HG03139 (cell line): ENCODE measurements around the gene PALMD.

Source experiments
- ATAC-seq: cut with Tn5 transposase; IDR thresholded peaks from one replicate; pipeline ENCODE4 v1.9.1; 2021; ENCODE audit not compliant: unreplicated experiment

PALMD gene, protein sequence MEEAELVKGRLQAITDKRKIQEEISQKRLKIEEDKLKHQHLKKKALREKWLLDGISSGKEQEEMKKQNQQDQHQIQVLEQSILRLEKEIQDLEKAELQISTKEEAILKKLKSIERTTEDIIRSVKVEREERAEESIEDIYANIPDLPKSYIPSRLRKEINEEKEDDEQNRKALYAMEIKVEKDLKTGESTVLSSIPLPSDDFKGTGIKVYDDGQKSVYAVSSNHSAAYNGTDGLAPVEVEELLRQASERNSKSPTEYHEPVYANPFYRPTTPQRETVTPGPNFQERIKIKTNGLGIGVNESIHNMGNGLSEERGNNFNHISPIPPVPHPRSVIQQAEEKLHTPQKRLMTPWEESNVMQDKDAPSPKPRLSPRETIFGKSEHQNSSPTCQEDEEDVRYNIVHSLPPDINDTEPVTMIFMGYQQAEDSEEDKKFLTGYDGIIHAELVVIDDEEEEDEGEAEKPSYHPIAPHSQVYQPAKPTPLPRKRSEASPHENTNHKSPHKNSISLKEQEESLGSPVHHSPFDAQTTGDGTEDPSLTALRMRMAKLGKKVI

DNA sequence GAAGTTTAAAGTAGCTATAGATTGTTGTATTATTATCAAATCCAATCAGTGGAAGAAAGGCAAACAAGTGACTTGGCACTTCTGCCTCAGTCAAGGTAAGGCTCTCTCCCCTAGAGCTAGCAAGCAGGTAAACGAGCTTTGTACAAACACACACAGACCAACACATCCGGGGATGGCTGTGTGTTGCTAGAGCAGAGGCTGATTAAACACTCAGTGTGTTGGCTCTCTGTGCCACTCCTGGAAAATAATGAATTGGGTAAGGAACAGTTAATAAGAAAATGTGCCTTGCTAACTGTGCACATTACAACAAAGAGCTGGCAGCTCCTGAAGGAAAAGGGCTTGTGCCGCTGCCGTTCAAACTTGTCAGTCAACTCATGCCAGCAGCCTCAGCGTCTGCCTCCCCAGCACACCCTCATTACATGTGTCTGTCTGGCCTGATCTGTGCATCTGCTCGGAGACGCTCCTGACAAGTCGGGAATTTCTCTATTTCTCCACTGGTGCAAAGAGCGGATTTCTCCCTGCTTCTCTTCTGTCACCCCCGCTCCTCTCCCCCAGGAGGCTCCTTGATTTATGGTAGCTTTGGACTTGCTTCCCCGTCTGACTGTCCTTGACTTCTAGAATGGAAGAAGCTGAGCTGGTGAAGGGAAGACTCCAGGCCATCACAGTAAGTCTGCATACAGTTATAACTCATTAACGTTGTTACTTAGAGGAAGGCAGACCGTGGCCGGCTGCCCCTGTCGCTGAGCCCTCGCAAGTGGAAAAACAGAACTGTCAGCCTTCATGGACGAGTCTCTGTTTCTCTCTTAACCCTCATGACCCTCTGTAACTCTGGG, at the start of gene PALMD:
Gene PALMD (plus strand): TSS at position 415 of the 833 bp plus-strand sequence. CDS start 205 bp downstream, at position 620.
- no peak for ATAC-seq

GRCh38 chr1:99598738-99599411, 47.0 kb upstream of the PALMD start:
- ATAC-seq, result no peak

- no peak for ATAC-seq
Measured at GRCh38 chr1:99599678-99600175, 46.2 kb upstream of the PALMD start.

GRCh38 chr1:99600782-99601181, 45.1 kb upstream of the PALMD start:
- ATAC-seq, result no peak

- ATAC-seq, result no peak
Measured at GRCh38 chr1:99601208-99601607, 44.7 kb upstream of the PALMD start.

- no peak for ATAC-seq
Measured at GRCh38 chr1:99601709-99602403, 44.1 kb upstream of the PALMD start.

DNA sequence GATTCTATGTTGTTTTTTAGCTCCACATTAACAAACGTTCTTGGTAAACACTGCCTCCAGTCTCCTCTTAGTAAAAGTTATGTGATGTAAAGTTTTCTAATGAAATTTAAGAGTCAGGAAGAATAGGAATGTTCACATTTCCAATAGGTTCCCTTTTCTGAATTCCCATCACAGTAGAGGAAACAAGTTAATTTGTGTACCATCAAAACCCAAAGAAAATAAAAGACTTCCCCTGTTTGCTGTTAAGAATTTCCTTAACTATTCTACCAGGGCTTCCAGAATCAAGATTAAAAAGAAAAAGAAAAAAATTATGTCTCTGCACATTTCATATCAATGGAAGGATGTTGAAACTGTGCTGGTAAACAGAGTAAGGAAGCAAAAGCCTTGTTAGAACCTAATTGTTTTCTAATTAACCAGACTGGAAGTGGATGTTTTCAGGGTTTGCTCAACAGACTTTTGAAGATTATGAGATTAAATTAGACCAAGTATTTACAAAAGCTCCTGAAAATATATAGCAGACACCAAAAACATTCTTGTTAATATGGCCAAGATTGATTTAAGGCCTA, 43.4 kb upstream of the PALMD start:
- ATAC-seq, result no peak

GRCh38 chr1:99603699-99604560, 42.0 kb upstream of the PALMD start:
- ATAC-seq, result no peak

GRCh38 chr1:99606306-99606705, 39.6 kb upstream of the PALMD start:
- ATAC-seq, result no peak

DNA sequence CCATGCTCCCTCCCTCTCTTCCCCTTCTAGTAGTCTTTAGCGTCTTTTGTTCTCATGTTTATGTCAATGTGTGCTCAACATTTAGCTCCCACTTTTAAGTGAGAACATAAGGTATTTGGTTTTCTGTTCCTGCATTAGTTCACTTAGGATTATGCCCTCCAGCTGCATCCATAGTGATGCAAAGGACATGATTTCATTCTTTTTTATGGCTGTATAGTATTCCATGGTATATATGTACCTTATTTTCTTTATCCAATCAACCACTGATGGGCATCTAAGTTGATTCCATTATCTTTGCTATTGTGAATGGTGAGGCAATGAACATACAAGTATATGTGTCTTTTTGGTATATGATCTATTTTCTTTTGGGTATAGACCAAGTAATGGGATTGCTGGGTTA, 38.3 kb upstream of the PALMD start:
- no peak for ATAC-seq

DNA sequence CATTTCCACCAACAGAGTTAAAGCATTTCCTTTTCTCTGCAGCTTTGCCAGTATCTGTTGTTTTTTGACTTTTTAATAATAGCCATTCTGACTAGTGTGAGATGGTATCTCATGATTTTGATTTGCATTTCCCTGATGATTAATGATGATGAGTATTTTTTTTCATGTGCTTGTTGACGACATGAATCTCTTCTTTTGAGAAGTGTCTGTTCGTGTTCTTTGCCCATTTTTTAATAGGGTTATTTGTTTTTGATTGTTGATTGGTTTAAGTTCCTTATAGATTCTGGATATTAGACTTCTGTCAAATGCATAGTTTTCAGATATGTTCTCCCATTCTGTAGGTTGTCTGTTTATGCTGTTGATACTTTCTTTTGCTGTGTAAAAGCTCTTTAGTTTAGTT, 37.9 kb upstream of the PALMD start:
- ATAC-seq, result no peak

- ATAC-seq, result no peak
Measured at GRCh38 chr1:99613716-99614115, 32.2 kb upstream of the PALMD start.

- no peak for ATAC-seq
Measured at GRCh38 chr1:99614728-99615127, 31.2 kb upstream of the PALMD start.

GRCh38 chr1:99619583-99619982, 26.3 kb upstream of the PALMD start:
- no peak for ATAC-seq

- ATAC-seq, result no peak
Measured at GRCh38 chr1:99621340-99621901, 24.5 kb upstream of the PALMD start.

DNA sequence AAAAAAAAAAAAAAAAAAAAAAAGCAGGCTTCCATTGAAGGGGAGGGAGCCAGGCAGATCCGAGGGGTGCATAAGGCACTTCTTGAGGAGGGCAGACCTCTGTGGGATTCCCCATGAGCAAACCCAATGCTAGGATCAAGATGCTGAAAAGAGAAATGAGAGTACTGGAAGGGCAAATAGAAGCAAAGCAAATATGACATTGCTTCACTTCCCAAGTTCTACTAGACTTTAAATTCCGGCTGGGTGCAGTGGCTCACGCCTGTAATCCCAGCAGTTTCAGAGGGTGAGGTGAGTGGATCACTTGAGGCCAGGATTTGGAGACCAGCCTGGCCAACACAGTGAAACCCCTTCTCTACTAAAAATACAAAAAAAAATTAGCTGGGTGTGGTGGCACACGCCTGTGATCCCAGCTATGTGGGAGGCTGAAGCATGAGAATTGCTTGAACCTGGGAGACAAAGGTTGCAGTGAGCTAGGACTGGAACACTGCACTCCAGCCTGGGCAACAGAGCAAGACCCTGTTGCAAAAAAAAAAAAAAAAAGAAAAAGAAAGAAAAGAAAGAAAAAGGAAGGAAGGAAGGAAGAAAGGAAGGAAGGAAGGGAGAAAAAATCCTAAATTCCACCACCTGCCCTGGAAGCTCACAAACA, 23.1 kb upstream of the PALMD start:
- no peak for ATAC-seq

- ATAC-seq, result no peak
Measured at GRCh38 chr1:99623554-99623953, 22.4 kb upstream of the PALMD start.

GRCh38 chr1:99627615-99628014, 18.3 kb upstream of the PALMD start:
- no peak for ATAC-seq
